Stomach smooth muscle (tissue), 2 donors: ENCODE results near the gene RBM23.
"Not testable (repeated sequence)": the region's sequence is repeated elsewhere in the genome, so short reads cannot be mapped to it uniquely, and the experiment has no call there.

Experiments used
- H3K27ac ChIP-seq: one replicate; pipeline ENCODE4 v1.7.0; 2013; ENCODE audit warnings: mild to moderate bottlenecking, low read length, inconsistent platforms
- H3K27me3 ChIP-seq, 2 donors: one replicate each; pipeline ENCODE4 v1.7.0; 2013; ENCODE audit warnings: low read length in 2 of 2; ENCODE audit not compliant: insufficient read depth in 2 of 2, control insufficient read depth in 1 of 2
- H3K36me3 ChIP-seq, 2 donors: one replicate each; pipeline ENCODE4 v1.7.0; 2013; ENCODE audit warnings: low read length in 2 of 2; ENCODE audit not compliant: control insufficient read depth in 2 of 2, insufficient read depth in 2 of 2
- H3K4me1 ChIP-seq: one replicate; pipeline ENCODE4 v1.7.0; 2013; ENCODE audit warnings: low read length; ENCODE audit not compliant: control insufficient read depth, insufficient read depth
- H3K4me3 ChIP-seq, 2 donors: one replicate each; pipeline ENCODE4 v1.7.0; 2013; ENCODE audit warnings: low read length in 2 of 2
- H3K9ac ChIP-seq, 2 donors: one replicate each; pipeline ENCODE4 v1.7.0; 2013; ENCODE audit warnings: low read length in 2 of 2, mild to moderate bottlenecking in 1 of 2
- H3K9me3 ChIP-seq, 2 donors: one replicate each; pipeline ENCODE4 v1.7.0; 2013; ENCODE audit warnings: low read length in 2 of 2; ENCODE audit not compliant: control insufficient read depth in 2 of 2
- donor health status: healthy.
- donor health status: Pancreatic carcinoma.

The RBM23 gene

DNA sequence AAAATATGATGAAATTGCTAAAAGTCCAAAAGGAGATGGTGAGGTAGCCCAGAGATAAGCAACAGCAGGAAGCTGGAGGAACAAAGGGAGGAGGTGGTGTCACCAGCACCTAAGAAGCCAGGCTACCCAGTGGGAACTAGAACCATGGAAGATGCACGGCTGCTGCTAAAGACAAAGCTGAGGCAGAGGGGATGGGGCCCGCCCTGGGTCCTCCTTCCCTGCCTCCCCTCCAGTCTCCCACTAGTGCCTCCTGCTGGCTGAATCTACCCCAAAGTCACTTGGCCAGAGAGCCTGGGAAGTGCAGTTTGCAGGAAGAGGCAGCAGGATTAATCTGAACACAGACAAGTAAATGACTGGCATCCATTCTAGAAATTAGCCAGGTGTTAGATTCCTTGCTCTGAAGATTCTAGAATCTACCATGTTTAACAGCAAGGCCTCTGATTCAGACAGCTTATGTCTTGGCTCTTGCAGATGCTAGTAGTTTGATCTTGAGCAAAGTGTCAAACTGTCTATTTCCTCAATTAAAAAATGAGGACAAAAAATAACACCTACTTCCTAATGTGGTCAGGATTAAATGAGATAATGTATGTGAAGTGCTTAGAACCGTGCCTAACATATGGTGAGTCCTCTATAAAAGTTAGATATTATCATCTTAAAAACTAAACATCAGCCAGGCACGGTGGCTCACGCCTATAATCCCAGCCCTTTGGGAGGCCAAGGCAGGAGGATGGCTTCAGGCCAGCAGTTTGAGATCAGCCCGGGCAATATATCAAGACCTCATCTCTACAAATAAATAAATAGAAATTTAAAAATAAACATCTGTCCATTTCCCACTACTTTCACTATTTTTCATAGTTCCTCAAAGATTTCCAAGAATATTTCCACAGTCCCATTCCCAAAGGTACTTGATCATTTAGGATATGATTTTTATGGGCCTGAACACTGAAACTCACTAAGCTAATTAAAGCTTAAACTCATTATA lies 53.2 kb downstream of the RBM23 start:
- H3K9ac ChIP-seq = no peak overlapping the region
- no peaks in the 10 kb centered on the region for H3K9me3 ChIP-seq
- H3K4me3 ChIP-seq = no peak overlapping the region
- no peaks in the 10 kb centered on the region for H3K36me3 ChIP-seq
- no peaks in the 10 kb centered on the region for H3K27me3 ChIP-seq
- H3K27ac ChIP-seq = no peak overlapping the region
- peaks cover 9% of the 10 kb centered on the region for H3K4me1 ChIP-seq

DNA sequence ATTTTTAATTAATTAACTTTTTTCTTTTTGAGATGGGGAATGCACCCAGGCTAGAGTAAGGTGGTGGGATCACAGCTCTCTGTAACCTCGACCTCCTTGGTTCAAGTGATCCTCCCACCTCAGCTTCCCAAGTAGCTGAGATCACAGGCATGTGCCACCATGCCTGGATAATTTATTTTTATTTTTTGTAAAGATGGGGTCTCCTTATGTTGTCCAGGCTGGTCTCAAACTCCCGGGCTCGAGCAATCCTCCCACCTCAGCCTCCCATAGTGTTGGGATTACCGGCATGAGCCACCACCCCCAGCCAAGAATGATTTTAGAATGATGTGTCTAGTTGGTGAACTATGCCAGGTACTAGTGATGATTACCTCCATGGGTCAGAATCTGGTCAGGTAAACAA lies 54.0 kb downstream of the RBM23 start:
- Histone ChIP-seq H3K4me3 (no peak overlapping the region), H3K4me1 (peaks cover 4% of the 10 kb centered on the region), H3K27me3 (no peaks in the 10 kb centered on the region), H3K9me3 (no peaks in the 10 kb centered on the region), H3K36me3 (no peaks in the 10 kb centered on the region), H3K9ac (no peak overlapping the region), H3K27ac (no peak overlapping the region)

DNA sequence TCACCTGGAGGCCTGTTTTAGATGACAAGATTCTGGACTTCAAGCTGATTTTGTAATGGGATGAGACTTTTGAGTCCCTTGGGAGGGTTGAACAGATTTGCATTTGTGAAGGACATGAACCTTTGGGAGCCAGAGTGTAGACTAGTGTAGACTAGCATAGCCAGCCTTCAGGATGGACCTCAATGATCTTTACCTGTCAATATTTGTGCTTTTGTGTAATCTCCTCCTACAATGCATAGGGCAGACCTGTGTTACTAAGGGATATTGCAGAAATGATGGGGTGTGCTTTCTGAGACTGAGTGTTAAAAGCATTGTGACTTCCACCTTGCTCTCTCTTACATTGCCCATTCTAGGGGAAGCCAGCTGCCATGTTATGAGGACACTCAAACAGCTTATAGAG lies 57.3 kb downstream of the RBM23 start:
- Histone ChIP-seq H3K9ac (no peak overlapping the region), H3K27me3 (no peaks in the 10 kb centered on the region), H3K4me3 (no peak overlapping the region), H3K36me3 (no peaks in the 10 kb centered on the region), H3K9me3 (no peaks in the 10 kb centered on the region), H3K27ac (no peak overlapping the region), H3K4me1 (no peaks in the 10 kb centered on the region)

DNA sequence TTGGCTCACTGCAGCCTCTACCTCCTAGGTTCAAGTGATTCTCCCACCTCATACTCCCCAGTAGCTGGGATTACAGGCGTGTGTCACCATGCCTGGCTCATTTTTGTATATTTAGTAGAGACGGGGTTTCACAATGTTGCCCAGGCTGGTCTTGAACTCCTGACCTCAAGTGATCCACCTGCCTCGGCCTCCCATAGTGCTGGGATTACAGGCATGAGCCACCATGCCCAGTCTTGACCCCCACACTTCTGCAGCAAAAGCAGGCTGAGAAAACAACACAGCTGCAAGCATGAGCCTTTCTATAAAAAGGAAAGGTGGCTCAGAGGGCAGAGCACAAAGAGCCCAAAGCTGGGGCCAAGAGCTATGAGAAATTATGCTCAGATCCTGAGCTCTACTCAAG lies 58.6 kb downstream of the RBM23 start:
- not testable (repeated sequence) for H3K27ac ChIP-seq, H3K9me3 ChIP-seq, H3K4me3 ChIP-seq, H3K27me3 ChIP-seq, H3K4me1 ChIP-seq, H3K9ac ChIP-seq, H3K36me3 ChIP-seq

DNA sequence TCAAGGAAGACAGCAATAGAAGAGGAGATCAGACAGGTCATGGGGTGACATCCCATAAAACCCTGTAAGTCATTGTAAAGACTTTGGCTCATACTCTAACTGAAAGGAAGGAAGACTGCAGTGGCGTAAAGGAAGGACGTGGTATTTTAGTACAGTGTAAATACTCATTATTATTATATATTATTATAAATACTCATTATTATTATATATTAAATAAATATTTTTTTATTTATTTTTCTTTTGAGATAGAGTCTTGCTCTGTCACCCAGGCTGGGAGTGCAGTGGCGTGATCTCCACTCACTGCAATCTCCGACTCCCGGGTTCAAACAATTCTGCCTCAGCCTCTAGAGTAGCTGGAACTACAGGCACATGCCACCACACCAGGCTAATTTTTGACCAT lies 62.5 kb downstream of the RBM23 start:
- H3K27me3 ChIP-seq = no peaks in the 10 kb centered on the region
- no peaks in the 10 kb centered on the region for H3K9me3 ChIP-seq
- H3K27ac ChIP-seq = no peak overlapping the region
- no peak overlapping the region for H3K4me3 ChIP-seq
- no peak overlapping the region for H3K9ac ChIP-seq
- no peaks in the 10 kb centered on the region for H3K36me3 ChIP-seq
- H3K4me1 ChIP-seq = peaks cover 13% of the 10 kb centered on the region

DNA sequence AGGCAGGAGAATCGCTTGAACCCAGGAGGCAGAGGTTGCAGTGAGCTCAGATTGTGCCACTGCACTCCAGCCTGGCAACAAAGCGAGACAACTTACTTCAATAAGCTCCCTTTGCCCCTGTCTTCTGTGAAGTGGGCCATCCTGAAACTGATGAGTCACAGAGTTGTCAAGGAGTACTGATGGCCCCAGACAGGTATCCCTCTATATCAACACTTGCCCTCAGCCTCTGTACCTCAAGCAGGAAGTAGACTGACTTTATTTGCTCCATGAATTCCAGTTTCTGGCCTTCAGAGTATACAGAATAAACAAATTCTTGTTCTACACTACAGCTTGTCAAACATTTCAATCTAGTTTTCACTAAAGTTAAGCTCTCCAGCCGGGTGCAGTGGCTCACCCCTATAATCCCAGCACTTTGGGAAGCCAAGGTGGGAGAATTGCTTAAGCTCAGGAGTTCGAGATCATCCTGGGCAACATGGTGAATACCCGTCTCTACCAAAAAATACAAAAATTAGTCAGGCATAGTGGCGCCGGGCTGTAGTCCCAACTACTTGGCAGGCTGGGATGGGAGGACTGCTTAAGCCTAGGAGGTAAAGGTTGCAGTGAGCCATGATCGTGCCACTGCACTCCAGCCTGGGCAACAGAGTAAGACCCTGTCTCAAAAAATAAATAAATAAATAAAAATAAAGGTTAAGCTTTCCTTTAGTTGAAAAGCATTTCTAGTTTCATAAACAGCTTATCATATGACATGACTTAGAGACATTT lies 63.8 kb downstream of the RBM23 start:
- H3K4me3 ChIP-seq = no peak overlapping the region
- no peaks in the 10 kb centered on the region for H3K9me3 ChIP-seq
- H3K27me3 ChIP-seq = no peaks in the 10 kb centered on the region
- H3K36me3 ChIP-seq = no peaks in the 10 kb centered on the region
- H3K9ac ChIP-seq = no peak overlapping the region
- H3K4me1 ChIP-seq = peaks cover 25% of the 10 kb centered on the region
- H3K27ac ChIP-seq = no peak overlapping the region

DNA sequence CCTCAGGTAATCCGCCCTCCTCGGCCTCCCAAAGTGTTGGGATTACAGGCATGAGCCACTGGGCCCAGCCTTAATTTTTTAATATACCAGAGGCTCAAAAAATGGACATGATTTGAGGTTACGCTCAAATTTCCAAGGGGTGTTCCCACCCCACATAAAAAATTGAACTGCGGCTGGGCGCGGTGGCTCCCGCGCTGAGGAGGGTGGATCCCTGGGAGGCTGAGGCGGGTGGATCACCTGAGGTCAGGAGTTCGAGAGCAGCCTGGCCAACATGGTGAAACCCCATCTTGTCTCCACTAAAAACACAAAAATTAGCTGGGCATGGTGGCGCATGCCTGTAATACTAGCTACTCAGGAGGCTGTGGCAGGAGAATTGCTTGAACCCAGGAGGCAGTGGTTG lies 64.7 kb downstream of the RBM23 start:
- not testable (repeated sequence) for H3K9ac ChIP-seq, H3K36me3 ChIP-seq, H3K27me3 ChIP-seq, H3K27ac ChIP-seq, H3K4me3 ChIP-seq, H3K9me3 ChIP-seq
- H3K4me1 ChIP-seq = peaks cover 33% of the 10 kb centered on the region

DNA sequence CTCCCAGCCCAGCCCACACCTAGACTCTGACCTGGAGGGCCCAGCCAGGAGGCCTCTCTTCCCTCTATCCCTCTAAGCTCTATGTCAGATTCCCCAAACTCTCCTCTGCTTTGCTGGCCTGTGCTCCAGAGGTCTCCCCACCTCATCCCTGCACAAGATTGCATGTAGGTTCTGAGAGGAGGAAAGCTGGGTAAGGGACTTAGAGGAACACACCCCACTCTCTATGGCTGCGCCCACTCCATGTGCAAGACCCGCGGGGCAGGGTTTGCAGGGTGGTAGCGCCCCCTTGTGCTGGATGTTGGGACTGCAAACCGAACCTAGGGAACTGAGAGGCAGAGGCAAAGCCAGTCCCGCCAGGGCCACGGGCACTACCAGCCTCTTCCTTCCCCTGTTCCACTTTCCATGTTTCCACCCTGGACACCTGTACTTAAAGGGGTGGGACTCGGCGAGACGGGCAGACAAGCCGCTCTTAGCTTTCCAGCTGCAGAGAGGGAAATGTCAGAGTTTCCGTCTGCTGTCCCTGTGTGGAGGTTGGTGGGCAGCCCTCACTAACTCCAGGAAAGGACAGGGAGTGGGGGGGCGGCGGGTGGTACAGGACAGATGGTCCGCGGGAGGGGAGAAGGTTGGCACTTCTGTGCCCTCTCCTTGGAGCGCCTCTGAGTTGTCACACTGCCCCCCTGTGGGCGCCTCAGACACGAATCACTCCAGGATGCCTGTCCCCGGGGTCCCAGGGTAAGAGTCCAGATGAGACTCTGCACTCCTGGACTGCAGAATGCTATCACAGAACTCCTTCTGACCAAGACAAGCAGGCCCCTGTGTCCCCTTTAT lies 65.8 kb downstream of the RBM23 start:
- Histone ChIP-seq H3K4me1 (peaks cover 44% of the 10 kb centered on the region), H3K27me3 (no peaks in the 10 kb centered on the region), H3K9me3 (no peaks in the 10 kb centered on the region), H3K36me3 (no peaks in the 10 kb centered on the region), H3K27ac (peak overlapping the region; percentile 31), H3K9ac (peak overlapping the region; percentile 68 to 73), H3K4me3 (peak overlapping the region; percentile 79 to 88)

DNA sequence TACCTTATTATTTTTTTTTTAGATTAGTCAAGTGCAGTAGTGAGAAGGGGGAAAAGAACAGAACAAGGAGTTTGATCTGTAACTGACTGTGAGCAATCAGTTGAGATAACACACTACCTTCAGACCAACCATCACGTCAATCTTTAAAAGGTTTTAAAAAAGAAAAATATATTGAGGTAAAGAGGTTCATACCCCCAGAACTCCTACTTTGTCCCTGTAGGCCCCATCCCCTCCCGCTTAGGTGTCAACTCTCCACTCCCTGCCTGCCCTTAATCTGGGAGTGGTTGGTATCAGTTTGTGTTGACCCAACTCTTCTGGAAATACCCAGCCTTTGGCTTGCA lies 66.4 kb downstream of the RBM23 start:
- H3K27me3 ChIP-seq = no peaks in the 10 kb centered on the region
- peak overlapping the region; percentile 79 to 88 for H3K4me3 ChIP-seq
- H3K9ac ChIP-seq = no peak overlapping the region
- peak overlapping the region; percentile 31 for H3K27ac ChIP-seq
- no peaks in the 10 kb centered on the region for H3K9me3 ChIP-seq
- H3K4me1 ChIP-seq = peaks cover 50% of the 10 kb centered on the region
- H3K36me3 ChIP-seq = no peaks in the 10 kb centered on the region

DNA sequence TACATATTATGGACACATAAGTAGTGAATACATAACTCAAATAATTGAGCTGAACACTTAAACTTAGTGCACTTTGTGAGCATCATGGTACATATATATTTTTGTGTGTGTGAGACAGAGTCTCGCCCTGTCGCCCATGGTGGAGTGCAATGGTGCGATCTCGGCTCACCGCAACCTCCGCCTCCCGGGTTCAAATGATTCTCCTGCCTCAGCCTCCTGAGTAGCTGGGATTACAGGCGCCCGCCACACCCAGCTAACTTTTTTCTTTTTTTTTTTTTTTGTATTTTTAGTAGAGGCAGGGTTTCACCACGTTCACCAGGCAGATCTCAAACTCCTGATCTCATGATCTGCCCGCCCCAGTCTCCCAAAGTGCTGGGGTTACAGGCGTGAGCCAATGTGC lies 66.8 kb downstream of the RBM23 start:
- H3K4me3 ChIP-seq = peak overlapping the region in 1 of 2 donors; percentile 79
- H3K4me1 ChIP-seq = peaks cover 51% of the 10 kb centered on the region
- H3K36me3 ChIP-seq, H3K9ac ChIP-seq, H3K9me3 ChIP-seq, H3K27me3 ChIP-seq, H3K27ac ChIP-seq: not testable (repeated sequence)
